IMR-90 (cell line): ENCODE measurements around the gene THPO. TPM values are rescaled to one million over a fixed set of nuclear protein-coding genes. Genes with fewer than 3 reads are reported as not detected.

ENCODE experiments used
- microRNA-seq, 2 experiments: library from miRNA; stranded (forward) in 1 of 2; unstranded in 1 of 2; fragments of 10-50 nt in 1 of 2; fragments of <30 nt in 1 of 2; gene quantifications in 1 of 2; microRNA quantifications in 1 of 2; one replicate each; pipeline versions ENCODE3 to v1.1.0; 2013 to 2020; ENCODE audit not compliant: insufficient read depth in 1 of 2, insufficient read length in 1 of 2, unreplicated experiment in 1 of 2
- polyA plus RNA-seq, 3 experiments: library from polyadenylated mRNA; depleted of rRNA; stranded (reverse); fragments of >200 nt; gene quantifications; 2 replicates each; pipeline ENCODE4 v1.2.3, GENCODE V29; 2012; ENCODE audit warnings: low replicate concordance in 1 of 3
- small RNA-seq, 5 experiments: library from RNA; depleted of rRNA; stranded (forward); fragments of <200 nt; gene quantifications; one replicate each; pipeline ENCODE3, GENCODE V24; 2012
- total RNA-seq: library from RNA; depleted of rRNA; stranded (reverse); fragments of >200 nt; gene quantifications from 2 replicates; pipeline ENCODE4 v1.2.3, GENCODE V29; 2012; rRNA removed

The THPO gene
- total and polyA plus RNA-seq, 2 of the 4 experiments (the other 2 are of a cell fraction): not detected

Small RNAs within 50 kb of the gene (microRNA-seq; reads per million reads assigned to microRNA genes)
- gene SNORD66 (ENCODE audit: insufficient read depth, insufficient read length): 2,112 reads per million, percentile 95 among the genes with 10 or more reads in this experiment

Small RNAs within 50 kb of the gene (small RNA-seq; reads per million reads assigned to genes)
- 101 to 3,521 (median 750) reads per million in 5 experiments for gene SNORD66

Other genes with a start within 250 kb of the THPO start
- gene EIF2B5, start 242.8 kb downstream of the THPO start, total RNA-seq: 32.5 and 37.6 TPM in 2 replicates
- gene EIF2B5, start 242.8 kb downstream of the THPO start, polyA plus RNA-seq (2012; rRNA removed): 29.5 and 31.7 TPM in 2 replicates
- 23.3 and 24.2 TPM in 2 replicates for gene DVL3, start 222.8 kb downstream of the THPO start, total RNA-seq
- 40.4 and 41.2 TPM in 2 replicates for gene DVL3, start 222.8 kb downstream of the THPO start, polyA plus RNA-seq (2012; rRNA removed)
- 855 and 876 TPM in 2 replicates for gene AP2M1, start 203.4 kb downstream of the THPO start, total RNA-seq
- 1,065 and 1,068 TPM in 2 replicates for gene AP2M1, start 203.4 kb downstream of the THPO start, polyA plus RNA-seq (2012; rRNA removed)
- 35.0 and 36.9 TPM in 2 replicates for gene ABCF3, start 192.0 kb downstream of the THPO start, total RNA-seq
- gene ABCF3, start 192.0 kb downstream of the THPO start, polyA plus RNA-seq (2012; rRNA removed): 58.3 and 59.2 TPM in 2 replicates
- not detected in 2 replicates for gene VWA5B2, start 148.6 kb downstream of the THPO start, total RNA-seq
- not detected in 2 replicates for gene VWA5B2, start 148.6 kb downstream of the THPO start, polyA plus RNA-seq (2012; rRNA removed)
- 19.2 and 19.5 TPM in 2 replicates for gene ALG3, start 129.2 kb downstream of the THPO start, total RNA-seq
- gene ALG3, start 129.2 kb downstream of the THPO start, polyA plus RNA-seq (2012; rRNA removed): 52.6 and 55.5 TPM in 2 replicates
- 2.8 and 2.9 TPM in 2 replicates for gene EEF1AKMT4, start 128.5 kb downstream of the THPO start, total RNA-seq
- gene EEF1AKMT4, start 128.5 kb downstream of the THPO start, polyA plus RNA-seq (2012; rRNA removed): 3.6 and 5.3 TPM in 2 replicates
- gene CAMK2N2, start 116.7 kb downstream of the THPO start, total RNA-seq: not detected in 2 replicates
- gene CAMK2N2, start 116.7 kb downstream of the THPO start, polyA plus RNA-seq (2012; rRNA removed): 0.29 and 0.34 TPM in 2 replicates
- not detected in 2 replicates for gene ECE2, start 102.2 kb downstream of the THPO start, total RNA-seq
- not detected in 2 replicates for gene ECE2, start 102.2 kb downstream of the THPO start, polyA plus RNA-seq (2012; rRNA removed)
- 697 and 872 TPM in 2 replicates for gene PSMD2, start 79.0 kb downstream of the THPO start, total RNA-seq
- 474 and 514 TPM in 2 replicates for gene PSMD2, start 79.0 kb downstream of the THPO start, polyA plus RNA-seq (2012; rRNA removed)
- 225 TPM in 2 replicates for gene EIF4G1, start 63.6 kb downstream of the THPO start, total RNA-seq
- gene EIF4G1, start 63.6 kb downstream of the THPO start, polyA plus RNA-seq (2012; rRNA removed): 274 and 300 TPM in 2 replicates
- gene FAM131A, start 40.6 kb downstream of the THPO start, total RNA-seq: 9.7 and 10.8 TPM in 2 replicates
- 16.5 and 19.5 TPM in 2 replicates for gene FAM131A, start 40.6 kb downstream of the THPO start, polyA plus RNA-seq (2012; rRNA removed)
- gene CLCN2, start 16.6 kb downstream of the THPO start, total RNA-seq: 1.9 and 2.9 TPM in 2 replicates
- 5.7 and 5.8 TPM in 2 replicates for gene CLCN2, start 16.6 kb downstream of the THPO start, polyA plus RNA-seq (2012; rRNA removed)
- gene POLR2H, start 16.5 kb downstream of the THPO start, total RNA-seq: 47.7 and 132 TPM in 2 replicates
- gene POLR2H, start 16.5 kb downstream of the THPO start, polyA plus RNA-seq (2012; rRNA removed): 103 and 130 TPM in 2 replicates
- under 0.01 TPM in 1 of 2 replicates, not detected in the other for gene CHRD, start 1.8 kb upstream of the THPO start, total RNA-seq
- 0.09 TPM in 2 replicates for gene CHRD, start 1.8 kb upstream of the THPO start, polyA plus RNA-seq (2012; rRNA removed)
- 0.72 and 0.83 TPM in 2 replicates for gene EPHB3, start 183.6 kb upstream of the THPO start, total RNA-seq
- gene EPHB3, start 183.6 kb upstream of the THPO start, polyA plus RNA-seq (2012; rRNA removed): 2.2 and 2.9 TPM in 2 replicates